PFSK-1 (cell line): ENCODE measurements around the gene GDF11.

ENCODE experiments used
- POLR2AphosphoS5 ChIP-seq: IDR thresholded peaks from 2 replicates; pipeline ENCODE4 v1.6.1; 2012; ENCODE audit warnings: low read depth, mild to moderate bottlenecking, control low read depth, low read length, moderate library complexity
- SIN3A ChIP-seq: IDR thresholded peaks from 2 replicates; pipeline ENCODE4 v1.6.1; 2012; ENCODE audit warnings: mild to moderate bottlenecking, low read length, moderate library complexity, borderline replicate concordance; ENCODE audit not compliant: insufficient read depth
- TAF1 ChIP-seq: IDR thresholded peaks from 2 replicates; pipeline ENCODE4 v1.6.1; 2012; ENCODE audit warnings: low read length, control low read depth, borderline replicate concordance; ENCODE audit not compliant: insufficient read depth
- TF ChIP-seq, protein P1 (sequence below), 2 experiments: IDR thresholded peaks; 2 replicates each; pipeline versions ENCODE4 v1.6.1 to v1.8.0; 2011 to 2012; ENCODE audit warnings: low read depth in 2 of 2, low read length in 2 of 2, control low read depth in 1 of 2, inconsistent platforms in 1 of 2, mild to moderate bottlenecking in 1 of 2, moderate library complexity in 1 of 2; ENCODE audit not compliant: insufficient read depth in 1 of 2

DNA sequence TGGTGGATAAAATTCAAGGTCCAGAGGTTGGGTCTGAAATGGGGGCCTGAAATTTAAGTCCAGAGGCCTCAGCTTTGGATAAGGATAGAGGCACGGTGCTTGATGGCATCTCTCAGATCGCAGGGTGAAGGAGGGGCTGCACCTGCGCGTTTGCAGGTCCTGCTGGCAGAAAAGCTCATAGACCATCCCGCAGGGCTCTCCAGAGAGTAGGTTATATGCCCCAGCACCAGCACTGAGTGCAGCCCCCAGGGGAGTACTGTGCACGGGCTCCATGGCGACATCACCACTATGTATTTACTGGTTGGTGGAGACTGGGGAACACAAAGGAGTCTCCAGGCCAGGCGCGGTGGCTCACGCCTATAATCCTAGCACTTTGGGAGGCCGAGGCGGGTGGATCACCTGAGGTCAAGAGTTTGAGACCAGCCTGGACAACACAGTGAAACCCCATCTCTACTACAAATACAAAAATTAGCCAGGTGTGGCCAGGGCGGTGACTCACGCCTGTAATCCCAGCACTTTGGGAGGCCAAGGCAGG, 9.8 kb upstream of the GDF11 start:
- TF ChIP-seq POLR2AphosphoS5 = no peak
- TF ChIP-seq TAF1 = no peak
- TF ChIP-seq SIN3A = no peak
- TF ChIP-seq, protein P1, sequence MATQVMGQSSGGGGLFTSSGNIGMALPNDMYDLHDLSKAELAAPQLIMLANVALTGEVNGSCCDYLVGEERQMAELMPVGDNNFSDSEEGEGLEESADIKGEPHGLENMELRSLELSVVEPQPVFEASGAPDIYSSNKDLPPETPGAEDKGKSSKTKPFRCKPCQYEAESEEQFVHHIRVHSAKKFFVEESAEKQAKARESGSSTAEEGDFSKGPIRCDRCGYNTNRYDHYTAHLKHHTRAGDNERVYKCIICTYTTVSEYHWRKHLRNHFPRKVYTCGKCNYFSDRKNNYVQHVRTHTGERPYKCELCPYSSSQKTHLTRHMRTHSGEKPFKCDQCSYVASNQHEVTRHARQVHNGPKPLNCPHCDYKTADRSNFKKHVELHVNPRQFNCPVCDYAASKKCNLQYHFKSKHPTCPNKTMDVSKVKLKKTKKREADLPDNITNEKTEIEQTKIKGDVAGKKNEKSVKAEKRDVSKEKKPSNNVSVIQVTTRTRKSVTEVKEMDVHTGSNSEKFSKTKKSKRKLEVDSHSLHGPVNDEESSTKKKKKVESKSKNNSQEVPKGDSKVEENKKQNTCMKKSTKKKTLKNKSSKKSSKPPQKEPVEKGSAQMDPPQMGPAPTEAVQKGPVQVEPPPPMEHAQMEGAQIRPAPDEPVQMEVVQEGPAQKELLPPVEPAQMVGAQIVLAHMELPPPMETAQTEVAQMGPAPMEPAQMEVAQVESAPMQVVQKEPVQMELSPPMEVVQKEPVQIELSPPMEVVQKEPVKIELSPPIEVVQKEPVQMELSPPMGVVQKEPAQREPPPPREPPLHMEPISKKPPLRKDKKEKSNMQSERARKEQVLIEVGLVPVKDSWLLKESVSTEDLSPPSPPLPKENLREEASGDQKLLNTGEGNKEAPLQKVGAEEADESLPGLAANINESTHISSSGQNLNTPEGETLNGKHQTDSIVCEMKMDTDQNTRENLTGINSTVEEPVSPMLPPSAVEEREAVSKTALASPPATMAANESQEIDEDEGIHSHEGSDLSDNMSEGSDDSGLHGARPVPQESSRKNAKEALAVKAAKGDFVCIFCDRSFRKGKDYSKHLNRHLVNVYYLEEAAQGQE (IDR thresholded peaks at IDR 0.05; ENCODE audit: insufficient read depth in 1 of 2, low read depth in 2 of 2, low read length in 2 of 2) = no peak
